HepG2 (cell line): ENCODE measurements around the gene CWF19L2. TPM values are rescaled to one million over a fixed set of nuclear protein-coding genes. Genes with fewer than 3 reads are reported as not detected.

ENCODE experiments used
- ATAC-seq: fragments of 200-7000 bp; cut with Tn5 transposase; 3 replicates; pipeline ENCODE4 v1.9.1; 2020; ENCODE audit warnings: mild to moderate bottlenecking, moderate library complexity
- BruUV-seq: library from RNA; stranded (reverse); fragments of 400-500 nt; replicated peaks from 2 replicates; lab custom pipeline; 2021; lab: Mats Ljungman, UMichigan
- CTCF ChIA-PET: fragments of 300-600 bp; formaldehyde crosslinking; extraction: SDS; loops from one replicate; lab custom pipeline; 2021; ENCODE audit warnings: low total read pairs, inconsistent platforms, low intra/inter-chr PET ratio; lab: Yijun Ruan, JAX
- POLR2A ChIA-PET: fragments of 350-600 bp; sonication (Branson Sonifier 250); formaldehyde crosslinking; loops from one replicate; lab custom pipeline; 2020; ENCODE audit warnings: antibody characterized with exemption, inconsistent platforms; lab: Yijun Ruan, JAX
- DNase-seq: peaks from one replicate; pipeline ENCODE4 v3.0.0-alpha.2; 2015; ENCODE audit warnings: low spot score
- FAIRE-seq: peaks from 3 replicates; lab custom pipeline; 2011; peaks lifted over from hg19 to GRCh38; lab: Jason Lieb, UNC
- H2AFZ ChIP-seq: one replicate; pipeline ENCODE4 v1.6.1; 2011; ENCODE audit warnings: low read length, inconsistent platforms
- H3K27ac ChIP-seq: fragments of 300-600 bp; 3 replicates; pipeline ENCODE4 v1.8.0; 2011; ENCODE audit warnings: mixed run types, mild to moderate bottlenecking, mixed read lengths, low read length, inconsistent platforms; ENCODE audit not compliant: insufficient read depth; ENCODE audit errors: extremely low read length
- H3K27me3 ChIP-seq, 2 experiments: fragments of 200-600 bp in 1 of 2; 2 replicates in 1 of 2; 3 replicates in 1 of 2; pipeline versions ENCODE4 v1.6.0 to v1.8.0; 2011; ENCODE audit warnings: low read length in 2 of 2, mild to moderate bottlenecking in 2 of 2, moderate library complexity in 2 of 2, inconsistent platforms in 1 of 2; ENCODE audit not compliant: insufficient read depth in 2 of 2, control insufficient read depth in 1 of 2
- H3K36me3 ChIP-seq, 2 experiments: fragments of 200-600 bp in 1 of 2; replicated peaks in 1 of 2; 2 replicates in 1 of 2; 3 replicates in 1 of 2; pipeline versions ENCODE4 v1.5.1 to v1.8.0; 2011; ENCODE audit warnings: low read length in 2 of 2, inconsistent platforms in 1 of 2; ENCODE audit not compliant: insufficient read depth in 2 of 2, control insufficient read depth in 1 of 2
- H3K4me1 ChIP-seq: 2 replicates; pipeline ENCODE4 v1.5.1; 2012; ENCODE audit warnings: low read length, inconsistent platforms; ENCODE audit not compliant: insufficient read depth
- H3K4me2 ChIP-seq: 2 replicates; pipeline ENCODE4 v1.6.0; 2011; ENCODE audit warnings: low read depth, low read length, inconsistent platforms
- H3K4me3 ChIP-seq, 3 experiments: fragments of 200-600 bp in 1 of 3; sonication (generic), shearing (Covaris generic) in 1 of 3; replicated peaks in 1 of 3; 2 replicates each; pipeline ENCODE4 v1.5.1; 2011 to 2016; ENCODE audit warnings: low read length in 3 of 3, inconsistent platforms in 2 of 3, low read depth in 2 of 3, mild to moderate bottlenecking in 2 of 3, control low read depth in 1 of 3, mixed read lengths in 1 of 3; ENCODE audit not compliant: insufficient read depth in 1 of 3
- H3K79me2 ChIP-seq: one replicate; pipeline ENCODE4 v1.6.1; 2011; ENCODE audit warnings: low read length, inconsistent platforms; ENCODE audit not compliant: insufficient read depth
- H3K9ac ChIP-seq: 2 replicates; pipeline ENCODE4 v1.6.0; 2011; ENCODE audit warnings: mild to moderate bottlenecking, low read depth, low read length, inconsistent platforms; ENCODE audit not compliant: insufficient read depth
- H3K9me3 ChIP-seq: 2 replicates; pipeline ENCODE4 v1.5.1; 2012; ENCODE audit warnings: mild to moderate bottlenecking, low read length
- H4K20me1 ChIP-seq: 2 replicates; pipeline ENCODE4 v1.6.0; 2011; ENCODE audit warnings: inconsistent platforms, mild to moderate bottlenecking, low read length, moderate library complexity; ENCODE audit not compliant: insufficient read depth
- KLF6 ChIP-seq: IDR thresholded peaks from 2 replicates; pipeline ENCODE4 v1.8.0; 2016; ENCODE audit warnings: missing biosample characterization, missing genetic modification reagents
- LRRFIP1 ChIP-seq: sonication (generic); formaldehyde crosslinking; conservative IDR thresholded peaks from 2 replicates; pipeline ENCODE4 v1.4.0; 2020; ENCODE audit warnings: missing genetic modification reagents
- MAFK ChIP-seq, 2 experiments: IDR thresholded peaks in 1 of 2; conservative IDR thresholded peaks in 1 of 2; 2 replicates each; pipeline ENCODE4 v1.6.1; 2011; ENCODE audit warnings: improper control_type of control experiment in 2 of 2, low read length in 2 of 2
- MXD4 ChIP-seq: IDR thresholded peaks from 2 replicates; pipeline ENCODE4 v1.6.1; 2016; ENCODE audit warnings: mild to moderate bottlenecking, missing biosample characterization, missing genetic modification reagents
- SAFB2 ChIP-seq: sonication (generic); formaldehyde crosslinking; IDR thresholded peaks from 2 replicates; pipeline ENCODE4 v1.5.1; 2020; ENCODE audit warnings: missing genetic modification reagents, low read depth, mild to moderate bottlenecking, borderline replicate concordance
- ZBTB3 ChIP-seq: sonication (generic); formaldehyde crosslinking; IDR thresholded peaks from 2 replicates; pipeline ENCODE4 v1.4.0; 2020; ENCODE audit warnings: low read depth, mild to moderate bottlenecking, moderate library complexity, missing genetic modification reagents, borderline replicate concordance
- ZMYM2 ChIP-seq: sonication (generic); formaldehyde crosslinking; IDR thresholded peaks from 2 replicates; pipeline ENCODE4 v1.8.0; 2022; ENCODE audit warnings: mild to moderate bottlenecking, missing genetic modification reagents
- ZNF101 ChIP-seq: sonication (generic); formaldehyde crosslinking; IDR thresholded peaks from 2 replicates; pipeline ENCODE4 v1.4.0; 2020; ENCODE audit warnings: mild to moderate bottlenecking, low read depth, missing genetic modification reagents, borderline replicate concordance
- whole genome bisulfite sequencing: methylation state at CpG from one replicate; pipeline ENCODE4 v1.1.6; 2017; ENCODE audit warnings: low lambda C conversion rate; 5-methylcytosine and 5-hydroxymethylcytosine counted together
- in situ Hi-C: cut with HindIII; loops from 2 replicates; pipeline ENCODE4 v1.10.0; 2017; ENCODE audit warnings: low pct_unique_long_range_greater_than_20kb; ENCODE audit not compliant: extremely low pct_ligation_motif_present
- intact Hi-C: fragments of 100-400 bp; cut with micrococcal nuclease; formaldehyde crosslinking; loops from one replicate; pipeline ENCODE4 v1.10.0; 2022; ENCODE audit not compliant: unreplicated experiment
- polyA plus RNA-seq, 8 experiments: library from polyadenylated mRNA; depleted of rRNA in 3 of 8; stranded (reverse) in 7 of 8; unstranded in 1 of 8; fragments of >200 nt; fragmentation: Illumina TruSeq in 4 of 8; extraction: Trizol in 4 of 8; gene quantifications; 2 replicates each; pipeline versions ENCODE4 v1.2.1 to v1.2.3, GENCODE V29; 2011 to 2016; ENCODE audit warnings: low read depth in 4 of 8, missing spikeins in 1 of 8, mixed read lengths in 1 of 8; ENCODE audit not compliant: insufficient read depth in 1 of 8
- total RNA-seq, 5 experiments: library from RNA; depleted of rRNA; stranded (reverse); fragments of >200 nt; fragmentation: Illumina TruSeq; extraction: Trizol; gene quantifications; 2 replicates each; pipeline ENCODE4 v1.2.3, GENCODE V29; 2016; ENCODE audit warnings: low read depth in 1 of 5

CWF19L2 gene
- total and polyA plus RNA-seq, 2 of the 13 experiments (the other 11 are each of a cell fraction or from before 2014, with no cell fraction given), result 2.2 to 18.6 TPM

- Histone ChIP-seq H3K9me3 (no peaks in the 10 kb centered on the region), H3K4me3 (no peak overlapping the region), H4K20me1 (no peaks in the 10 kb centered on the region), H2AFZ (no peak overlapping the region), H3K36me3 (no peaks in the 10 kb centered on the region), H3K4me1 (no peaks in the 10 kb centered on the region), H3K4me2 (no peak overlapping the region), H3K27ac (no peak overlapping the region), H3K79me2 (no peaks in the 10 kb centered on the region), H3K27me3 (no peaks in the 10 kb centered on the region), H3K9ac (no peak overlapping the region)
- in situ Hi-C loops (no loop called here), intact Hi-C loops (no loop called here)
- ATAC-seq, result no peak
- DNase-seq, result no peak
- WGBS, result 25% methylated on average over 2 of the region's 3 CpGs
- ChIA-PET POLR2A (no interaction called here), CTCF (no interaction called here)
- TF ChIP-seq ZNF101 (CRISPR knock-in tag) (no peak), MAFK (conservative IDR thresholded peaks at IDR 0.05 in 1 of 2, IDR thresholded peaks at IDR 0.05 in 1 of 2; ENCODE audit: low read length in 2 of 2) (no peak), KLF6 (no peak), SAFB2 (no peak), ZMYM2 (CRISPR knock-in tag) (no peak), MXD4 (no peak), ZBTB3 (no peak), LRRFIP1 (CRISPR knock-in tag) (no peak)
- BruUV-seq, result no TSS peak
- FAIRE-seq, result no peak
These were observed 16.2 kb upstream of the CWF19L2 start for GRCh38 chr11:107473792-107474191.
